Small intestine (tissue), 7 donors: ENCODE measurements around the gene NNAT. TPM values are rescaled to one million over a fixed set of nuclear protein-coding genes. Genes with fewer than 3 reads are reported as not detected.

Source experiments
- DNase-seq, 2 donors: peaks; one replicate each; pipeline versions ENCODE4 v3.0.0 to v3.0.0-alpha.2; 2013
- FAIRE-seq: peaks from 2 replicates; lab custom pipeline; 2012; peaks lifted over from hg19 to GRCh38; lab: Jason Lieb, UNC
- H3K27ac ChIP-seq, 3 donors: one replicate each; pipeline ENCODE4 v1.5.1; 2013; ENCODE audit warnings: low read length in 2 of 3, mild to moderate bottlenecking in 2 of 3, control low read depth in 1 of 3, inconsistent platforms in 1 of 3, low read depth in 1 of 3, moderate library complexity in 1 of 3
- H3K27me3 ChIP-seq, 3 donors: one replicate each; pipeline ENCODE4 v1.6.1; 2013; ENCODE audit warnings: low read length in 3 of 3, inconsistent platforms in 1 of 3; ENCODE audit not compliant: control insufficient read depth in 3 of 3, insufficient read depth in 3 of 3
- H3K36me3 ChIP-seq, 3 donors: one replicate each; pipeline ENCODE4 v1.6.1; 2013; ENCODE audit warnings: low read length in 3 of 3, inconsistent platforms in 1 of 3, low read depth in 1 of 3, mild to moderate bottlenecking in 1 of 3, moderate library complexity in 1 of 3; ENCODE audit not compliant: control insufficient read depth in 3 of 3, insufficient read depth in 2 of 3
- H3K4me1 ChIP-seq, 3 donors: one replicate each; pipeline ENCODE4 v1.6.1; 2013; ENCODE audit warnings: low read length in 2 of 3, inconsistent platforms in 1 of 3, low read depth in 1 of 3, mild to moderate bottlenecking in 1 of 3, moderate library complexity in 1 of 3; ENCODE audit not compliant: control insufficient read depth in 3 of 3, insufficient read depth in 2 of 3
- H3K4me3 ChIP-seq, 3 donors: one replicate each; pipeline ENCODE4 v1.5.1; 2013; ENCODE audit warnings: low read length in 3 of 3, control low read depth in 1 of 3, inconsistent platforms in 1 of 3, low read depth in 1 of 3, mild to moderate bottlenecking in 1 of 3, moderate library complexity in 1 of 3
- H3K9me3 ChIP-seq, 2 donors: one replicate each; pipeline ENCODE4 v1.6.1; 2013; ENCODE audit warnings: low read depth in 1 of 2, low read length in 1 of 2; ENCODE audit not compliant: control insufficient read depth in 2 of 2, insufficient read depth in 1 of 2
- WGBS, 3 donors: extraction: QIAGEN DNeasy Blood & Tissue Kit; methylation state at CpG; one replicate each; pipeline ENCODE4 v1.1.7; 2013; 5-methylcytosine and 5-hydroxymethylcytosine counted together
- polyA plus RNA-seq, 4 donors: library from polyadenylated mRNA; stranded (reverse) in 3 of 4; unstranded in 1 of 4; fragments of 200-250 nt in 3 of 4; fragments of 120-200 nt in 1 of 4; gene quantifications; one replicate each; pipeline versions ENCODE4 v1.2.1 to v1.2.3, GENCODE V29; 2013
- donor health status: healthy with polysubstance abuse.
- donor health status: control.
- donor health status: control.
- donor health status: Bipolar disorder and iron deficiency.
- donor health status: healthy.

Gene NNAT
- polyA plus RNA-seq, 4 donors, result 2.7 to 18.6 (median 10.6) TPM; not detected in 1

DNA sequence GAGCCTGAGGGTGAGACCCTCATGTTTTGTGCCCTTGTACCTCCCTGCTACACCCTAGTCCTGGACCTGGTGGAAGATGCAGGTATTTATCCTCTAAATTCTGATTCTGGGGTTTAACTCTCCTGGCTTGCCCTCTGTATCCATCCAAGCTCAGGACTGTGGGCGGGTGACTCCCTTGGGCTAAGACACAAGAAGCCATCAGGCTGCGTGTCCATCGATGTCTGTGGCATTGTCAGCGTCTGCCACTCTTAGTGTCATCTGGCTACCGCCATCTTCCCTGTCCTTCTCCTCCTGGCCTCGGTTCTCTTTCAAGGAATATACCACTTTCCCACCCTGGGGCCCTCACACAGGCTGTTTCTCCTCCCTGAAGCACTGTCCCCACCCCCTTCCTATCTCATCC is 35.5 kb downstream of the NNAT start:
- no peak for DNase-seq
- 85 to 92% (median 88%) methylated on average over 6 of the region's 6 CpGs for WGBS, 3 donors
- FAIRE-seq, result no peak
- no peaks in the 10 kb centered on the region for H3K9me3 ChIP-seq
- no peaks in the 10 kb centered on the region for H3K36me3 ChIP-seq
- H3K27me3 ChIP-seq, result no peaks in the 10 kb centered on the region
- peaks cover 0 to 4% (median 0%) of the 10 kb centered on the region in 3 donors for H3K4me1 ChIP-seq
- H3K27ac ChIP-seq, result no peak overlapping the region
- H3K4me3 ChIP-seq, result no peak overlapping the region

DNA sequence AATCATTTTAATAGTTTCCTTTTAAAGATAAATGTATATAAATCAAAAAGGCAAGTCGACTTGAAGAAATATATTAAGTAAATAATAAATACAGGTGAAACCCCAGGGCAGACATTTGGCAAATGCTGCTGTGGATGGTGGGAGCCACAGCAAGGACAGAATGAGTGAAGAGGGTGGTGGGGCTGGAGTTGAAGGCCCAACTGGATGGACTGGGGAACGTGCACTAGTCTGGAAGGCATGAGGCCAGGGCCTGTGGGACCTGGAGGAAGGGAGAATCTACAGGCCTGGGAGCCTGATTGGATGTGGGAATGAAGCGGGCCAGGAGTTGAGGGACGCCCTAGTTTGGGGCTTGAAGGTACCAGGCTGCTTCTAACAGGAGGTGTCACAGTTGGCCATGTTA is 37.3 kb downstream of the NNAT start:
- Histone ChIP-seq H3K36me3 (no peaks in the 10 kb centered on the region), H3K4me3 (no peak overlapping the region), H3K27ac (no peak overlapping the region), H3K27me3 (peaks cover 0 to under 1% (median 0%) of the 10 kb centered on the region in 3 donors), H3K4me1 (peaks cover 0 to 4% (median 0%) of the 10 kb centered on the region in 3 donors), H3K9me3 (no peaks in the 10 kb centered on the region)
- FAIRE-seq (no peak), DNase-seq (no peak)
- WGBS, 3 donors, result 73 to 81% (median 74%) methylated on average over 4 of the region's 4 CpGs

DNA sequence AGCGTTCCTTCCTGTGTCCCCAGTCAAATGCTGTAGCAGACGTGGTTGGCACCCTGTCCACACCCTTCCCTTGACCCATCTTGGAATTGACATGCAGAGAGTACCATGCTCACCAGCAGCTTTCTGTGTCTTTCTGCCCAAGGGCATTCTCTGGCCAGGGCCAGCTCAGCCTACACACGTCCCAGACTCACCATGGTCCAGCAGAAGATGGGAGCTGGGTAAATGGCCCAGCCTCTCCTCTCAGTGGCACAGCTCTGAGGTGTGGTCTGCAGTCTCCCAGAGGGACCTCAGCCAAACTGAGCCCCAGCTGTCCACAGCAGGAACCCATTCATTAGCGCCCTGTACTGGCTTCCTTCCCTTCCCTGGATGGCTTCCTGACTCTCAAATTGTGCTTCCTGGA is 37.7 kb downstream of the NNAT start:
- H3K27ac ChIP-seq, result no peak overlapping the region
- peaks cover 0 to 5% (median 0%) of the 10 kb centered on the region in 3 donors for H3K27me3 ChIP-seq
- peaks cover 0 to 4% (median 0%) of the 10 kb centered on the region in 3 donors for H3K4me1 ChIP-seq
- no peak overlapping the region for H3K4me3 ChIP-seq
- no peaks in the 10 kb centered on the region for H3K9me3 ChIP-seq
- 72 to 85% (median 74%) methylated on average over 4 of the region's 4 CpGs for WGBS, 3 donors
- DNase-seq, result no peak
- no peak for FAIRE-seq
- H3K36me3 ChIP-seq, result no peaks in the 10 kb centered on the region

DNA sequence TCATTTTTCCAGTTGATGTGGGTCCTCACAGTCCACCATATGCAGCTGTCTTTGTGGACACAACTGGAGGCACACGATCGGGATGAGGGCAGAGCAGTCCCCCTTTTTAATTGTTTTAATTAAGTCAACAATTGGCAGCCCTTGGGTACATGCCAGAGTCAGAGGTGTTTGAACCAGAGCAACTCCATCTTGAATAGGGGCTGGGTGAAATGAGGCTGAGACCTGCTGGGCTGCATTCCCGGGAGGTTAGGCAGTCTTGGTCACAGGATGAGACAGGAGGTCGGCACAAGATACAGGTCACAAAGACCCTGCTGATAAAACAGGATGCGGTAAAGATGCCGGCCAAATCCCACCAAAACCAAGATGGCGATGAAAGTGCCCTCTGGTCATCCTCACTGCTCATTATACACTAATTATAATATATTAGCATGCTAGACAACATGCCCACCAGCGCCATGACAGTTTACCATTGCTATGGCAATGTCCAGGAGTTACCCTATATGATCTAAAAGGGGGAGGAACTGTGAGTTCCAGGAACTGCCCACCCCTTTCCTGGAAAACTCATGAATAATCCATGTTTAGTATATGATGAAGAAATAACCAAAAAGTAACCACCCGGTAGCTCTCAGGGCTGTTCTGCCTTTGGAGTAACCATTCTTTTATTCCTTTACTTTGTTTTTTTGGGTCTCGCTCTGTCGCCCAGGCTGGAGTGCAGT is 38.4 kb downstream of the NNAT start:
- H3K27ac ChIP-seq, result no peak overlapping the region
- peaks cover 0 to 9% (median 0%) of the 10 kb centered on the region in 3 donors for H3K4me1 ChIP-seq
- H3K36me3 ChIP-seq, result no peaks in the 10 kb centered on the region
- DNase-seq (no peak), FAIRE-seq (no peak)
- H3K27me3 ChIP-seq, result peaks cover 0 to 7% (median 0%) of the 10 kb centered on the region in 3 donors
- no peaks in the 10 kb centered on the region for H3K9me3 ChIP-seq
- 85 to 91% (median 86%) methylated on average over 11 of the region's 11 CpGs for WGBS, 3 donors
- no peak overlapping the region for H3K4me3 ChIP-seq

DNA sequence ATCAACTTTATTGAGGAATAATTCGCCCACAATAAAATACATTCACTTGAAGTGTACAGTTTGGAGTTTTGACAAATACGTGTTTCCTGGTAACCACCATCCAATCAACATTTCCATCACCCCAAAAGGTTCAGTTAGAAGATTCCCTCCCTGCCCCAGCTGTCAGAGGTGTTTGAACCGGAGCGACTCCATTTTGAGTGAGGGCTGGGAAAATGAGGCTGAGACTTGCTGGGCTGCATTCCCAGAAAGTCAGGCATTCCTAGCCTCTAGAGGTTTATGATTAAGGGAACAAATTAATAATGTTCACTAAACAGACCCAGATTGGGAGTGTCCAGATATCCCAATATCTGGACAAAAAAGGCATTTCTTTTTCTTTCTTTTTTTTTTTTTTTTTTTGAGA is 39.6 kb downstream of the NNAT start:
- peaks cover 0 to 14% (median 6%) of the 10 kb centered on the region in 3 donors for H3K27me3 ChIP-seq
- H3K4me1 ChIP-seq, result peaks cover 0 to 7% (median 0%) of the 10 kb centered on the region in 3 donors
- FAIRE-seq (no peak), DNase-seq (no peak)
- no peak overlapping the region for H3K27ac ChIP-seq
- H3K9me3 ChIP-seq, result no peaks in the 10 kb centered on the region
- H3K4me3 ChIP-seq, result no peak overlapping the region
- no peaks in the 10 kb centered on the region for H3K36me3 ChIP-seq
- WGBS, 3 donors, result 58 to 71% (median 66%) methylated on average over 4 of the region's 4 CpGs

DNA sequence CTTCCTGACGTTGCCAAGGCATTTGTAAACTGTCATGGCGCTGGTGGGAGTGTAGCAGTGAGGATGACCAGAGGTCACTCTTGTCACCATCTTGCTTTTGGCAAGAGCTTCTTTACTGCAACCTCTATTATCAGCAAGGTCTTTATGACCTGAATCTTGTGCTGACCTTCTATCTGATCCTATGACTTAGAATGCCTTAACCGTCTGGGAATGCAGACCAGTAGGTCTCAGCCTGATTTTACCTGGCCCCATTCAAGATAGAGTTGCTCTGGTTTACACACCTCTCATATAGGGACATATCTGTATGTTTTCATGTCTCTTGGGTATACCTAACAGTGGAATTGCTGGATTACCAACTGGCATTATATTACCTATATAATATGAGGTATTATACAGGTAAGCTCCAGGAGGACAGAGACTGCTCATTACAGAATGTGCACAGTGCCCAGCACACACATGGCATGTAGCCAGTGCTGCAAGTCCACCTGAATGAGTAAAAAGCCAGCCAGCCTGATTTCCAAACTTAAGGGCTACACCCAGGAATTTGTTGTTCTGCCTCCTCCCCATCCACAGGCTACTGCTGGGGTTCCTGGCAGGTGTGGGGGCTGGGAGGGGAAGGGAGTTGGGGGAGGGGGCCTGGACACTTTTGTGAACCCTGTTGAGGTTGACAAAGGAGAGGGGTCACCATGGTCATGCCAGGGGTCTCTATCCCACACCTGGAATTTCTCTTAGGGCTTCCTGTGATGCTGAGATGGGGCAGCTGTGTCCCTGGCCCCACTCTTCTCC is 41.8 kb downstream of the NNAT start:
- DNase-seq (no peak), FAIRE-seq (no peak)
- H3K36me3 ChIP-seq, result no peaks in the 10 kb centered on the region
- no peaks in the 10 kb centered on the region for H3K9me3 ChIP-seq
- 60 to 73% (median 72%) methylated on average over 3 of the region's 3 CpGs for WGBS, 3 donors
- no peak overlapping the region for H3K27ac ChIP-seq
- peaks cover 0 to 22% (median 8%) of the 10 kb centered on the region in 3 donors for H3K27me3 ChIP-seq
- H3K4me3 ChIP-seq, result no peak overlapping the region
- H3K4me1 ChIP-seq, result peaks cover 0 to 7% (median 0%) of the 10 kb centered on the region in 3 donors

DNA sequence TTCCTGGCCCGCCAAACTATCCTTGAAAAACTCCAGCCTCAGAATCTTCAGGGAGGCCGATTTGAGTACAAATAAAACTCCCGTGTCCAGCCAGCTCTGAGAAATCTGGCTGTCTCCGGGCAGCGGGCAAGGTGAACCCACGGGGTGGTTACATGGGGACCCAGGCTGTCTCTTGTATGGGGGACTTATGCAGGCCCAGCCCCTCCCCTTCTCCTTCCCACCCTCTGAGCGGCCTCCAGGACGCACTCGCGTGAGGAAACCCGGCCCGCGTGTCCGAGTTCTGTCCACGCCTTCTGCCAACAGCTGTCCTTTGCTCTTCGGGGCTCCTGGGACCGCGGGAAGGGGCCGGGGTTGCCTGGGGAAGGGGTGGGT is 43.0 kb downstream of the NNAT start:
- Histone ChIP-seq H3K4me1 (peaks cover 0 to 7% (median 0%) of the 10 kb centered on the region in 3 donors), H3K27me3 (peaks cover 0 to 22% (median 9%) of the 10 kb centered on the region in 3 donors), H3K36me3 (no peaks in the 10 kb centered on the region), H3K9me3 (no peaks in the 10 kb centered on the region), H3K4me3 (no peak overlapping the region), H3K27ac (no peak overlapping the region)
- DNase-seq, result no peak
- FAIRE-seq, result no peak
- 38 to 45% (median 44%) methylated on average over 19 of the region's 19 CpGs for WGBS, 3 donors

DNA sequence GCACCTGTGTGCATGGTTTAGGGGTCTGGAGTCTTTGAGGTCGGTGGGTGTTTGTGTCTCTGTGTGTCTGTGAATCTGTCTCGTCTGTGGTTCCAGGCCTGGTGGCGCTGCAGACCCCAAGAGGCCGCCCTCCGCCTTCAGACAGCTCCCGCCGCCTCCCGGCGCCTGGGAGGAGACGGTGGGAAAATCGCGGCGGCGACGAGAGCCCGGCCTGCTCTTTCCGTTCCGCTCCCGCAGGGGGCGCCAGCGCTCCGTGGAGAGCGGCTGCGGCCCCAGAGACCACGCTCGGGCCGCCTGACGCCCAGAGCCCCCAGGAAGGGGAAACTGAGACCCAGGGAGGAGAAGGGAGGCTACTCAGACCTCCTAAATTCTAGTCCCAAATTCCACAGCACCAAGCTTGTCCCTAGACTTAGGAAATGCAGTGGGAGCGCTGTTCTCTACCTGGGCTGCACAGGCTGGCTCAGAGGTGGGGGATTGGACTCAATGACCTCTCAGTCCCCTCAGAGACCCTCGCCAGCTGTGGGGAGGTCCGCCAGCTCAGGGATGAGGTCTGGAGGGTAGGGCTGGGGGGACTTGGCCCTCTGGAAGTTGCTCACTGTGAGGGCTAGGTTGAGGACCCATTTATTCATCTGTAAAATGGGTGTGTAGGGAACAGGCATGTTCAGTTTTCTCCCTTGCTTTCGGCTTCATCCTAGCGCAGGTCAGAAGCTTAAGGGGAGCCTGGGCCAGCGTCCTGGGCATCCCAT is 43.5 kb downstream of the NNAT start:
- Histone ChIP-seq H3K27me3 (peaks cover 0 to 22% (median 9%) of the 10 kb centered on the region in 3 donors), H3K36me3 (no peaks in the 10 kb centered on the region), H3K27ac (no peak overlapping the region), H3K9me3 (no peaks in the 10 kb centered on the region), H3K4me3 (no peak overlapping the region), H3K4me1 (peaks cover 0 to 7% (median 0%) of the 10 kb centered on the region in 3 donors)
- DNase-seq, result peak; percentile 38 to 68
- no peak for FAIRE-seq
- WGBS, 3 donors, result 10 to 12% (median 11%) methylated on average over 25 to 34 of the region's 34 CpGs
